Activated gamma-delta T cell (primary cell): ENCODE data around the gene FLOT2.
"Not testable (repeated sequence)": the region's sequence is repeated elsewhere in the genome, so short reads cannot be mapped to it uniquely, and the experiment has no call there.

Experiments
- DNase-seq: peaks from one replicate; lab custom pipeline; 2025; lab: John Stamatoyannopoulos, UW

Gene FLOT2

GRCh38 chr17:28895794-28896447 is 1.6 kb downstream of the FLOT2 start:
- no peak for DNase-seq

GRCh38 chr17:28893248-28894183 is 4.0 kb downstream of the FLOT2 start:
- not testable (repeated sequence) for DNase-seq

- DNase-seq = no peak
Measured at GRCh38 chr17:28892024-28892423, 5.5 kb downstream of the FLOT2 start.

DNA sequence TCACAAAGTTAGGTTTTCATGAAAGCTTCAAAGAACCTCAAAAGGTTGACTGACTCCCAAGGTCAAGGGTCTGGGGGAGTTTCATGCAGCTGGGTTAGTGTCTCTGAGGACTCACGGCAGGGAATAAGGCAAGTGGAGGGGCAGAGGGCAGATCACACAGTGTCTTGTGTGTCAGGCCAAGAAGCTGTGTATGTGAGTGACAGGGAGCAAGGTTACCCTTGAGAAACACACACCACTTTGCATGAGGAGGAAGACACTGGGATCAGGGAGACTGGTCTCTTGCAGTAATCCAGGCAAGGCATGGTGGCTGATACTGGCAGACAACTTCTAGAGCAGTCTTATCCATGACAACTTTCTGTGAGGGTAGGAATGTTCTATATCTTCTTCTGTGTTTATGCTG is 6.3 kb downstream of the FLOT2 start:
- DNase-seq = no peak

DNA sequence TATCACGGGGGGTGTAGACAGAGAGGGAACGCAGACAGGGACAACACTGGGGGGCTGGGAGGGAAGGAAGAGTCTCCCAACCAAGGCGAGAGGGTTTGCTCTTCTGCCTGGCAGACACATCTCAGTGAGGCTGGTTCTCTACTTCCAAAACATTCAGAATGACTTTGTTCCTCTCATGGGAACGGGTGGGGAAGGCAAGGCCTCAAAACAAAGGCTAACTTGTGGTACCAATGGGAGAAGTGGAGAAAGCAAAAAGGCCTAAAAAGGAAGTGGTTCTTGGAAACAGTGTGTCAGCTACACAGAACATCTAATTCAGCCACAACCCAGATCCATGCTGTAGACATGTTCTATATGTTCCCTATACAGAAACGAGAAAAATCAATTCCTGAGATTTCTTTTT is 7.5 kb downstream of the FLOT2 start:
- DNase-seq = no peak

DNA sequence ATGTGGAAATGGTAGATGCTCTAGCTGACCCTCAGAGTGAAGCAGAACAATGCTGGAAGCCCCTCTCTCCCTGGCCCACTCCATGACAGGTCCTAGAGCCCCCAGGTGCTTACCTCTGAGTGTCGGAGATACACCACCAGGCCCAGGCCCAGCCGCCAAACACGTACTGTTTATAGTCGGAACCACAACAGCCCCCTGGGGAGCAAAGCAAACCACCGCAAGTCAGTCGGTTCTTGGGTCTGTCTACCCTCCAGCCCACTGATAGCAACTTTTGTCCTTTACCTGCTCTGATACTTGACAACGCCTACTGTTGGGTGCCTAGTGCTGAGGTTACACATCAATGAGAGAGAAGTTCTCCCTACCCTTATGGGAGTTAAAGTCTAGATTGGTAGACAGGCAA is 8.7 kb downstream of the FLOT2 start:
- DNase-seq = no peak

- no peak for DNase-seq
Measured at GRCh38 chr17:28887871-28888471, 9.6 kb downstream of the FLOT2 start.

DNA sequence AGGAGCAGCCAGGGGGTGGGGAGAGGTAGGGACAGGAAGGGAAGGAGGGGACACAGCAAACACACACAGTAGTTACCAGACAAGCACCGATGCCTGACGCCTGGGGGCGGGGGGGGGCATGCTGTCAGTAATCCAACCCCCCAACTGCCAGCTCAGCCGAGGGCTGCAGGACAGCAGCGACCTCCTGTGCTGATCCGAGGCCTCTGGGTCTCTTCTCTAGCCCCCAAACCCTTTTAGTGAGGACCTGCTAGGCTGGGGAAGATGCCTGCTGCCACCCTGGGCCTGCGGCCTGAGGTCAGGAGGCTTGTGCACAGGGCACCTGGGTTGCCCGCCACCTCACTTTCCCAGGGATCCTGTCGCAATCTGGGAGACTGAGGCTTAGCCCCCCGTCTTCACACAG is 11.6 kb downstream of the FLOT2 start:
- DNase-seq = no peak

- no peak for DNase-seq
Measured at GRCh38 chr17:28885363-28885762, 12.2 kb downstream of the FLOT2 start.

DNA sequence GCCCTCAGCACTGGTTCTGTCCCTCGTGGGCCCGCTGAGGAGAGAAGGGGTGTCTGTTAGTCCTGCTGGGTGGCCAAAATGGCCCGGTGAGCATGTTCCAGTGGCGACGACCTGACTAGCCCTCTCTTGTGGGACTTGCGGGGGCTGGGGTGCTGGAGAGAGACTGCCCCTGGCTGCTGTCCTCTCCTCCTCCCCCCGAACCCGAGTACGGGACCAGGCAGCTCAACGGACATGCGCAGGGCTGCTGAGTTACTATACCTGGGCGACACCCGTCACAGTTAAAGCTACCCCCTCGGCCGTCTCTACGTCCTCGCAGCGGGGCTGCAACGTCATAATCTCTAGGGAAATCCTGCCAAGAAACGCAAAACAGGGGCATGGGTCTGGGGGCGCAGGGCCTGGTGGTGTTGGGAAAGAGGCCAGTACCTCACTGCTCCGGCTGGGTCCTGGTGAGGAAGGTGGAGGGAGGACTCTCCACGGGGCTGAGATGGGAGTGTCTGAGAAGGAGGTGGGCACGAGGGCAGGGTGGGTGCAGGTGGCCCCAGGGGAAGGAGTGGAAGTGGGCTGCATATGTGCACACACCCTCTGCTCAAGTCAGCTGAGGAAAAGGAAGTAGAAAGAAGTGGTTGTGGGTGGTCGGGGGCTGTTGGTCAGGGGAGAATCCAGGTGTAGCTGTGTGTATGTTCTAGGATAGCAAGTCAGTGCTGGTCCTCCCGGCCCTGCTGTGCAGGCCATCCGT is 13.4 kb downstream of the FLOT2 start:
- no peak for DNase-seq

DNA sequence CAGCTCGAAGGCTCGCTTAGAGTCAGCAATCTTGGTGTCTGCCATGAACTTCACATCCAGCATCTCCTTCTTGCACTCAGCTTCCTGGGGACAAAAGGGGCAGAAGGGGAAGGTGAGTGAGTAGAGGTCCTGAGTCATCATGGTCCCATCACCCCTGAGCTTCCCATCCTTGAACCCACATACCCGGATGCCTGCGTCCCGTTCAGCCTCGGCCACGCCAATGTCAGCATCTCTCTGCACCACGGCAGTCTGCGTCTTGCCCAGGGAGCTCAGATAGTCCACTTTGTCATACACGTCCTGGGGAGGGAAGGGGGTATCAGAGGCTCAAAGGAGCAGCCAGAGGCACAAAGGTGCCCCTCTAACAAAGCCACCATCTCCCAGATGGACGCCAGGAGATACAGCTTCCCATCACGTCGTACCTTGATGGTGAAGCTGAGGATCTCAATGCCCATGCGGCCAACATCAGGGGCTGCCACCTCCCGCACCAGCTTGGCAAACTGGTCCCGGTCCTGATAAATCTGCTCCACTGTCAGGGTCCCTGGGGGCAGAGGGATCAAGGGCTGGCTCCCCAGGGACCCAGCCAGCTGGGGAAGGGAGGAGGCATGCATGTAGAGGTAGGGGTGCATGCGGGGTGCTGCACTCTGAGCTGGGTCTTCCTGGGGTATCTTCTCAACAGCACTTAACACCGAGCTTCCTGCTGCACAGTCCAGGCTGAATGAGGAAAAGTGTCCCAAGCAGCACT is 15.2 kb downstream of the FLOT2 start:
- no peak for DNase-seq

GRCh38 chr17:28881533-28882056 is 15.9 kb downstream of the FLOT2 start:
- DNase-seq = no peak

DNA sequence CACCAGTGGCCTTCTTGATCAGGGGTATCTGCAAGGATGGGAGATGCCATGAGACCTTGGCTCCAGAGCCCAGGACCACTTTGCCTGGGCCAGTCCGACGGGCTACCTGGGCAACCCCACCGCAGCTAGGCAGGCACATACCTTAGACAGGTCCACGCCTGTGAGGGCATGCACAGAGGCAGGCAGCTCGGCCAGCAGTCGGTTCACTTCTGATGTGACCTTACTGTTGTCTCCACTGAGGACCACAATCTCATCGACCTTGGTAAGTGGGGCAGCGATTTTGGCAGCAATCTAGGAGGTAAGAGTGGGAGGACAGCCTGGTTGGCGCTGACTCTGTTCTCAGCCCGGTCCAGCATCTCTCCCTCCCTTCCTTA is 17.0 kb downstream of the FLOT2 start:
- no peak for DNase-seq

DNA sequence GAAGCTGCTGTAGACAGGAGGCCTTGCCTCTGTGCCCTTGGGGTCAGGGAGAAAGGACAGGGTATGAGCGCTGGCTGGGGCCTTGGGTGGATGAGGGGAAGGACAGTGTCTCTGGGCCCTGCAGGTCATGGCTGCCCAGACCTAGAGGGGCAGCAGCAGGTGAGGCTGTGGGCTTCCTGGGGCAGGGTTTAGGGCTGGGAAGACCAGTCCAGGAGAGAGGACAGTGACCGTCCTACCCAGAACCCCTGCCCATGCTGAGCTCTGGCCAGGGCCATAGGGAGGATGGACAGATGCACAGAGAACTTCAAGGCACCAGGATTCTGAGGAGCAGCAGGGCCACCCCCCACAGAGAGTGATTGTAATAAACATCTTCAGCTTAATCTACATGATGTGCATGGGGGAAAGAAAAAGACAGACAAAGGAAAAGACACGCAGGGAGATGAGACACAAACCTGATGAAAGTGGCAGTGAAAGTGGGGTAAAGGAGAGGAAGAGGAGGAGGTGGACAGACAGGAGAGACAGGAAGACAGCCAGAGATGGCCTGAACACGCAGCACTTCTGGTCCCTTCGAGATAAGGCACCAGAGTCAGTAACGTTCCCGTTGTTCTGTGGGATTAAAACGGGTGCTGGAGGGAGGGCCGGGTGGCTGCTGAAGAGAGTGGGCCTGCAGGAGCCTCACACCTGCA is 17.5 kb downstream of the FLOT2 start:
- DNase-seq = no peak

DNA sequence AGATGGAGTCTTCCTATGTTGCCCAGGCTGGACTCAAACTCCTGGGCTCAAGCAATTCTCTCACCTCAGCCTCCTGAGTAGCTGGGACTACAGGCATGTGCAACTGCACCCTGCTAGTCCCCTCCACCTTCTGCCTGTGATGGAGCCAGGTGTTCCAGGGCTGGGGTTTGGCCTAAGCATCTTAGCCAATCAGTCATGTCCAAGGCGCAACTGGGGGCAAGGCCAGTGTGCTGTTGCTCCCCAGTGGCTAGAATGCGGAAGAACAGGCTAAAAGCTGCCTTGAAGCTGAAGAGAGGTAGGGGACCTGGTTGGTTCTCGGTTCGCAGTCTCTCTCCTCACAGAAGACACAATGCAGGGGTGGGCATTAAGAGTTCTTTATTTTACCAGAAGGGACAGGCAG is 18.6 kb downstream of the FLOT2 start:
- DNase-seq = no peak

DNA sequence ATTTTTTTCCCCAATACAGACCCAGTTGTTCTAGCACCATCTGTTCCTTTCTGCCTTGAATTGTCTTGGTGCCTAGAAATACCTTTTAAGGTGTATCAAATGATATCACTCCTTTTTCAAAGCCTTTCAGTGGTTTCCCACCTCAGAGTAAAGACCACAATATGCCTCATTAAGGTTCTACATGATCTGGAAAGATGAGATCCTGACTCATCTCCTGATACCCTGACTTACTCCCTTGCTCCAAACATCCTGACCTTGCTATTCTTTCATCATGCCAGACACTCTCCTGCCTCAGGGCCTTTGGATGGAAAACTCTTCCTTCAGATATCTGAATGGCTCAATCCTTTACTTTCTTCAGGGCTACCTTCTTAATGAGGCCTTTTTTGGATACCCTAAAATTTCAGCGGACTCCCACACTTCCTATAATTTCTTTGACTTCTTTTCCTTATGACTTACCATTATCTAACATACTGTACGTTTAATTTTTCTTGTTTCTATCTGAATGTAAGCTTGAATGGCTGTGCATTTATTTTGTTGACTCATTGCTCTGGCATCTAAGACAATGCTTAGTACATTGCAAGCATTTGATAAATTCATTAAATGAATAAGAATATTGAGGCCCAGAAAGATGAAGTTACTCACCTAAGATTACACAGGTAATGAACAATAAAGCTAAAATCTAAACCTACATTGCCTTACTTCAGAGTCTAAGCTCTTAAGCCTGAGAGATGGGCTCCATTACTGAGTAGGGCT is 19.2 kb downstream of the FLOT2 start:
- no peak for DNase-seq

DNA sequence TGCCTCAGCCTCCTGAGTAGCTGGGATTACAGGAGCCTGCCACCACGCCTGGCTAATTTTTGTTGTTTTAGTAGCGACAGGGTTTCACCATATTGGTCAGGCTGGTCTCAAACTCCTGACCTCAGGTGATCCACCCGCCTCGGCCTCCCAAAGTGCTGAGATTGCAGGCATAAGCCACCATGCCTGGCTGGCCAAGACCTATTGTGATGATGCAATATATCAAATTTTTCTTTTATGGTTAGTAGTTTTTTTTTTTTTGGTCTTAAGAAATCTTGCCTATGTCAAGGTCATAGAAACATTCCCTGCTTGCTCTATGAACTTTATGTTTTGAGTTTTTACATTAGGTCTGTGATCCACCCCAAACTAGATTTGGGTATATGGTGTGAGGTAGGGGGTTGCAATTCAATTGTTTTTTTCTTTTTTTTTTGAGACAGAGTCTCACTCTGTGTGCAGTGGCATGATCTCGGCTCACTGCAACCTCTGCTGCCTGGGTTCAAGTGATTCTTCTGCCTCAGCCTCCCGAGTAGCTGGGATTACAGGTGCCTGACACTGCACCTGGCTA is 20.3 kb downstream of the FLOT2 start:
- DNase-seq = not testable (repeated sequence)

GRCh38 chr17:28875848-28876550 is 21.5 kb downstream of the FLOT2 start:
- DNase-seq = no peak

DNA sequence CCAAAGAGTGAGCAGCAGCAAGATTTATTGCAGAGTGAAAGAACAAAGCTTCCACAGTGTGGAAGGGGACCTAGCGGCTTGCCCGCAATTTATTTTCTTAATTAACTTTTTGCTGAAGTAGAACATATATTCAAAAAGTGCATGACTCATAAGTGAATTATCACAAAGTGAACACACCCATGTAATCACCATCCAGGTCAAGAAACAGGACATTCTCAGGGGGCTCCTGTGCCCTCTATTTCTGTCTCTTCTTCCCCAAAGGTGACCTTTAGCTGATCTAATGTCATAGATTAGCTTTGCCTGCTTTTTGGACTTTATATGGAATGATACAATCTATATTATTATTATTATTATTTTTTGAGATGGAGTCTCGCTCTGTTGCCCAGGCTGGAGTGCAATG is 22.8 kb downstream of the FLOT2 start:
- no peak for DNase-seq
